ENCODE results near the gene CAPG.

CAPG gene

GRCh38 chr2:85354286-85355072 is 55.7 kb downstream of the CAPG start, which contains the start of the genes ELMOD3 and RETSAT:
Gene ELMOD3 (plus strand): TSS chr2:85354769. CDS start chr2:85357199, 2,430 bp downstream.
Gene RETSAT (minus strand): TSS chr2:85354528. CDS start chr2:85354507, 21 bp downstream.
- DNase-seq: peak; percentile 97

- peak; percentile 38 for DNase-seq
Measured at GRCh38 chr2:85353876-85354285, 56.3 kb downstream of the CAPG start.

GRCh38 chr2:85347599-85347998 is 62.6 kb downstream of the CAPG start:
- no peak for DNase-seq

Data from OCI-M1 (cell line).